H1 (cell line): Measurements from ENCODE around the gene OPN1SW. TPM values are rescaled to one million over a fixed set of nuclear protein-coding genes. Genes with fewer than 3 reads are reported as not detected.

Source experiments
- ATF2 ChIP-seq: IDR thresholded peaks from 2 replicates; pipeline ENCODE4 v1.6.1; 2012; ENCODE audit warnings: low read length, inconsistent platforms
- ATF3 ChIP-seq: IDR thresholded peaks from 2 replicates; pipeline ENCODE4 v1.6.1; 2011; ENCODE audit warnings: low read depth, mild to moderate bottlenecking, low read length; ENCODE audit not compliant: insufficient read depth
- CBX8 ChIP-seq: fragments of 300-800, 300-1000 bp; sonication (generic); IDR thresholded peaks from 2 replicates; pipeline ENCODE4 v1.7.1; 2016; ENCODE audit warnings: low read depth, low read length, borderline replicate concordance
- CHD2 ChIP-seq: IDR thresholded peaks from 2 replicates; pipeline ENCODE4 v1.6.1; 2012; ENCODE audit warnings: low read length, improper control_type of control experiment
- JUND ChIP-seq: IDR thresholded peaks from 2 replicates; pipeline ENCODE4 v1.6.1; 2011; ENCODE audit warnings: mild to moderate bottlenecking, improper control_type of control experiment, low read length
- NRF1 ChIP-seq: IDR thresholded peaks from 2 replicates; pipeline ENCODE4 v1.6.1; 2011; ENCODE audit warnings: mild to moderate bottlenecking, low read depth, low read length, improper control_type of control experiment
- polyA plus RNA-seq, 7 experiments: library from polyadenylated mRNA; depleted of rRNA in 3 of 7; stranded (reverse) in 5 of 7; unstranded in 2 of 7; fragments of >200 nt in 5 of 7; fragments of 200-250 nt in 2 of 7; gene quantifications; 1 replicate in 5 of 7; 2 replicates in 1 of 7; 4 replicates in 1 of 7; pipeline versions ENCODE4 v1.2.1 to v1.2.3, GENCODE V29; 2011 to 2013; ENCODE audit warnings: missing spikeins in 2 of 7, mixed read lengths in 2 of 7
- total RNA-seq: library from RNA; stranded (reverse); fragmentation: NEBNext Ultra II Directional; extraction: Animal tissue kit (Norgen Biotek cat#: 25700); gene quantifications from 2 replicates; pipeline ENCODE4 v1.2.1, GENCODE V29; 2021

Gene OPN1SW
- total and polyA plus RNA-seq, 2 of the 8 experiments (the other 6 are each of a cell fraction or from before 2014, with no cell fraction given), result not detected

GRCh38 chr7:128728598-128728997 is 47.0 kb downstream of the OPN1SW start (continued):
- no peak for TF ChIP-seq ATF3
- TF ChIP-seq ATF2, result no peak
- no peak for TF ChIP-seq NRF1
- no peak for TF ChIP-seq JUND
- TF ChIP-seq CHD2, result no peak
- no peak for TF ChIP-seq CBX8
- TF ChIP-seq, all 59 proteins: peak for 0
